GM18520 (cell line): ENCODE measurements around the gene ZNF438.
"Not testable (repeated sequence)": the region's sequence is repeated elsewhere in the genome, so short reads cannot be mapped to it uniquely, and the experiment has no call there.

Experiments used
- ATAC-seq: cut with Tn5 transposase; IDR thresholded peaks from one replicate; pipeline ENCODE4 v1.9.1; 2021; ENCODE audit not compliant: unreplicated experiment

Gene ZNF438

GRCh38 chr10:31055573-31056251, 24.0 kb upstream of the ZNF438 start:
- no peak for ATAC-seq

GRCh38 chr10:31051703-31052102, 20.0 kb upstream of the ZNF438 start:
- ATAC-seq: no peak

GRCh38 chr10:31042670-31043069, 11.0 kb upstream of the ZNF438 start:
- no peak for ATAC-seq

- ATAC-seq: no peak
Measured at GRCh38 chr10:31041011-31041410, 9.3 kb upstream of the ZNF438 start.

GRCh38 chr10:31039006-31039405, 7.3 kb upstream of the ZNF438 start:
- ATAC-seq: not testable (repeated sequence)

DNA sequence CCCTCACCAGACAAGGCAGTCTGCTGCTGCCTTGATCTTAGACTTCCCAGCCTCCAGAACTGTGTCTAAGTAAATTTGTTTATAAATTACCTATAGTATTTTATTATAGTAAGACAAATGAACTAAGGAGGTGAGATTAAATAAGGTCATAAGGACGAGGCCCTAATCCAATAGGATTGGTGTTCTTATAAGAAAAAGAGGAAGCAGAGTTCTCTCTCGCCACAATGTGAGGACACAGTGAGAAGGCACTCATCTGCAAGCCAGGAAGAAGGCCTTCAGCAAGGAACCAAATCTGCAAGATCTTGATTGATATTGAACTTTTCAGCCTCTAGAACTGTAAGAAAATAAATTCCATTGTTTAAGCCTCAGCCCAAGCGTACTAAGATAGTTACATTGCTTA, 6.1 kb upstream of the ZNF438 start:
- no peak for ATAC-seq

- no peak for ATAC-seq
Measured at GRCh38 chr10:31036209-31036608, 4.5 kb upstream of the ZNF438 start.

GRCh38 chr10:31035266-31035798, 3.7 kb upstream of the ZNF438 start:
- no peak for ATAC-seq

- no peak for ATAC-seq
Measured at GRCh38 chr10:31034098-31034909, 2.6 kb upstream of the ZNF438 start.

DNA sequence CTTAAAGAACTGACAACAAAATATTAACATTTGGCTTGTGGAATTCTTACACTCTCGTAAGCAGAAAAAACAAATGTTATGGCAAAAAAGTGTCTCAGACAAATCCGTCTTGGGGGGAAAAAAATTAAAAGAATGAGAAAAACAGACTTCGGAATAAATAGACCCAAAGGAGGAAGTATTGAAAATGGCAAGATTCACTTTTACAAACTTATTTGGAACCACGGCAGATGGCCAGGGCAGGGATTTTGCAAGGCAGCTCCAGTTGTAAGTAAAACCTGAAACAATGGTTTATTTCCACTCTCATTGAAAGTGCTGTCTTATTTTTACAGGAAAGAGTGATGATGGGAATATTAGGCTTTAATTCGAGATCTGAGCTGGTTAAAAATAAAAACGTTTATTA, 1.5 kb upstream of the ZNF438 start:
- no peak for ATAC-seq

DNA sequence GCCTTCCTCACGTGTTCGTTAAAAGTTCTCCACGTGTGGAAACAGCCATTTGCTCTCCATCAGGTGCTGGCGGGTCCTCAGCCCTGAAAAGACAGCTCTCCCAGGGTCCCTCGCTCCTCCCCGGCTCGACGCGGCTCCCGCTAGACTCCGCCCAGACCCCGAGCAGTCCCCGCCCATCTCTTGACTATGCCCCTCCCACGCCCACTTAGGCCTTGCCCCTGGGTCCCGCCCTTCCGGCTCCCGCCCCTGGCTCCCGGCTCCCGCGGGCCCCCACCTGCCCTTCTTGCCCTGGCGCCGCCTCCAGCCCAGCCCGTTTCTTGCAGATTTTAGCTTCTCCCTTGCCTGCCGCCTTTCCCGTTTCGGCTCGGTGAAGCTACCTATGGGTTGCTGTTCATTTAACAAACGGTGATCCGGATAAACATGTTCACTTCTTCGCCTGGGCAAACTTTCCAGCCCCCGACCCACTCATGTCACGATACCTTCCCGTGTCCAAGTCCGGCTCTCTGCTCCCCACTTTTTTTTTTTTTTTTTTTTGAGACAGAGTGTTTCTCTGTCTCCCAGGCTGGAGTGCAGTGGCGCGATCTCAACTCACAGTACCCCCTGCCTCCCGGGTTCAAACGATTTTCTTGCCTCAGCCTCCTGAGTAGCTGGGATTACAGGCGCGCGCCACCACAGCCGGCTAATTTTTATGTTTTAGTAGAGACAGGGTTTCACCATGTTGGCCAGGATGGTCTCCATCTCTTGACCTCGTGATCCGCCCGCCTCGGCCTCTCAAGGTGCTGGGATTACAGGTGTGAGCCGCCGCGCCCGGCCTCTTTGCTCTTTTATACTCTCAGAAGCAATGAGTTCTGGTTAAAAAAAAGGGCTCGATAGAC, 830 bp upstream of the ZNF438 start:
- peak; percentile 59 for ATAC-seq

DNA sequence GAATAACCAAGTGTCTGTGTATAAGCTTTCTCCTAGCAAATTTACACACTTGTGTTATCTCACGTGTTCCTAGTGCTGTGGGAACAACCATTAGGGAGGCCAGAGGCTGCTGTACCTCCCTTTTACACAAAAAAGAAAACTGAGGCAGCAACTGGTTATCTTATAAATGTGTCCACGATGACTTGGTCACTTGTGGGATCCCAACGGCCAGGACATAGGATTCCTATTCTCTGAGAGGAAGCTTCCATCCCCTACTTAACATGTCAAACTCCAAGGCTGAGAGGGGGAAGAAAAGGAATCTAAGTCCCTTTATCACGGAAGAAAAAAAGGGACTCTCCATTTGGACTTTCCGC, 484 bp downstream of the ZNF438 start:
- no peak for ATAC-seq

DNA sequence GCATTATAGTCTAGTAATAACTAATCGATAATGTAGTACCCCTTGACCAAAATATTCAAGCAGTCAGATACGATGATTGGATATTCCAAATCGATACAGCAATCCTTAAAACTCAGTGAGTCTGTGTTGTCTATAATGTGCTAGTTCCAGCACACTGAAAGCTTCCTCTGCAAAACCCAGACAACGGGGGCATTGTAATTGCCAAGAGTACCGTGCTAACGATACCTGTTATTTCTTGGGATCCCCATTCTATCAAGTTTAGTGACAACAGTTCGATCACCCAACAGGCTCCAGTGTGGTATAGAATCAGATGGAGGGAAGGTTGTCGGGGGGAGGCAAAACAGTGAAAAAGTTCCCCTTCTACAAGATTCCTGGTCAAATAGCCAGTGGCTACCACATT, 865 bp downstream of the ZNF438 start:
- ATAC-seq: no peak

DNA sequence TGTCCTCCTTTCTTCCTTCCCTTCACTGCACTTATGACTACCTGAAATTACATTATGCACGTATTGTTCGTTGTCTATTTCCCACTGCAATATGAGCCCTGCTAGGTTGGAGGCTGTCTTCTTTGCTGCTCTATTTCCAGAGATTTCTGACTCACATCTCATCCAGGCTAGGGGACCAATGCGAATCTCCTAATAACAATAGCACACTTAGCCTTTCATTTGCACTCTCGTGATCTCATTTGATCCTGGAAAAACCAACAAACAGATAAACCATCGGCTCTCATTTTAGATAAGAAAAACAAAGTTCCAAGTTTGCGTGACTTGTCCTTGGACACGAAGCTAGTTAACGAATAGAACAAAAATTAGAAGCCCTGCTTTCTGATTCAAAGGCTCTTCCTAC, 1.4 kb downstream of the ZNF438 start:
- ATAC-seq: no peak

DNA sequence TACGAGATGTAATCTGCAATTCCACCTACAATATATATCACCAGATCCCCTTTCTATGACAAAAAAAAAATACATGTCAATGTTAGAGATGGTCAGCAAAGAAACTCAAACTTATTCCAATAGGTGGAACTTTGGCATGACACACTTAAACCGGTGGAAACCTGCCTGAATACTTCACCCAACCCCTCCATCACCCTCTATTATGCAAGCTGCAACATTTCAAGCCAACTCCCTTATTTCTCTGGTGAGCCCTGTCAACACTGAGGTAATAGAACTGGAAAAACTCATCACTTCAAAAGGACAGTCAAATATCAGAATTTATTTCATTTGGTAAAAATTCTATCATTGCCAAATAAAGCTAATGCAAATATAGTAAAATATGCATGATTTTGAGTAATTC, 3.6 kb downstream of the ZNF438 start:
- ATAC-seq: no peak

DNA sequence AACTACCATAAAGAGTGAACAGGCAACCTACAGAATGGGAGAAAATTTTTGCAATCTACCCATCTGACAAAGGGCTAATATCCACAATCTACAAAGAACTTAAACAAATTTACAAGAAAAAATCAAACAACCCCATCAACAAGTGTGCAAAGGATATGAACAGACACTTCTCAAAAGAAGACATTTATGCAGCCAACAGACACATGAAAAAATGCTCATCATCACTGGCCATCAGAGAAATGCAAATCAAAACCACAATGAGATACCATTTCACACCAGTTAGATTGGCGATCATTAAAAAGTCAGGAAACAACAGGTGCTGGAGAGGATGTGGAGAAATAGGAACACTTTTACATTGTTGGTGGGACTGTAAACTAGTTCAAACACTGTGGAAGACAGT, 5.4 kb downstream of the ZNF438 start:
- not testable (repeated sequence) for ATAC-seq

- no peak for ATAC-seq
Measured at GRCh38 chr10:31025142-31025541, 6.5 kb downstream of the ZNF438 start.

- no peak for ATAC-seq
Measured at GRCh38 chr10:31023558-31023957, 8.1 kb downstream of the ZNF438 start.

- no peak for ATAC-seq
Measured at GRCh38 chr10:31020209-31020608, 11.5 kb downstream of the ZNF438 start.

DNA sequence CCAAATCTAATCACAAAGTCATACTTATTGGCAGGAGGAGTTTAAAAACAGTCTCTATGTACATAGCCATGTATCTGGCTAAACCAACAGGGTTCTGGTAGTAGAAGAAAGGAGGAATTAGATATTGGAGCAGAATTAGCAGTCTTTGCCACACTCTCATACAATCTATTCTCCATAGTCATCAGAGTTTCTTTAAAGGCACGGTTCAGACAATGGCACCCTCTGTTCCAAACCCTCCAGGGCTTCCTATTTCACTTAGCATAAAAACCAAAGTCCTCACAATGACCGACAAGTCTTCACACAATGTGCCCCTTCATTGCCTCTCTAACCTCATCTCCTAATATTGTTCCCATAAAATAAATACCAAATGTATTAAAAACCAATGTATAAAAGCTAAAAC, 12.7 kb downstream of the ZNF438 start:
- no peak for ATAC-seq

GRCh38 chr10:31018356-31018750, 13.3 kb downstream of the ZNF438 start:
- ATAC-seq: no peak
